Measurements from ENCODE around the gene ACP2.
"Not testable (repeated sequence)": the region's sequence is repeated elsewhere in the genome, so short reads cannot be mapped to it uniquely, and the experiment has no call there.

The ACP2 gene

GRCh38 chr11:47192111-47192510 lies 56.5 kb downstream of the ACP2 start:
- no peak for DNase-seq

- DNase-seq = not testable (repeated sequence)
Observed at GRCh38 chr11:47191137-47191536, 57.5 kb downstream of the ACP2 start.

Data from NCI-H1048 (cell line).